Measurements from ENCODE around the gene MCAM.

GRCh38 chr11:119320240-119320775 lies 3.4 kb upstream of the MCAM start:
- no peak for TF ChIP-seq CTCF (IDR thresholded peaks at IDR 0.05)
- no peak for TF ChIP-seq POLR2A (IDR thresholded peaks at IDR 0.05)
